Endothelial cell of umbilical vein (primary cell): ENCODE data around the gene TMEM63B. TPM values are rescaled to one million over a fixed set of nuclear protein-coding genes. Genes with fewer than 3 reads are reported as not detected.

Experiments
- BruUV-seq: library from RNA; stranded (reverse); fragments of 400-500 nt; replicated peaks from 2 replicates; lab custom pipeline; 2021; lab: Mats Ljungman, UMichigan
- CTCF ChIA-PET: fragments of 300-600, 350-600 bp; sonication (Branson Sonifier 250); formaldehyde crosslinking; loops from one replicate; lab custom pipeline; 2021; ENCODE audit warnings: antibody characterized with exemption, inconsistent platforms; lab: Charles Lee
- POLR2A ChIA-PET: fragments of 300-600, 350-600 bp; sonication (Branson Sonifier 250); formaldehyde crosslinking; loops from one replicate; lab custom pipeline; 2021; ENCODE audit warnings: antibody characterized with exemption, inconsistent platforms; lab: Charles Lee
- DNase-seq: peaks from one replicate; pipeline ENCODE4 v3.0.0-alpha.2; 2011; ENCODE audit warnings: low read depth, low spot score
- FAIRE-seq: peaks from 2 replicates; lab custom pipeline; 2011; peaks lifted over from hg19 to GRCh38; lab: Jason Lieb, UNC
- H2AFZ ChIP-seq: 2 replicates; pipeline ENCODE4 v1.6.0; 2012; ENCODE audit warnings: low read depth, low read length, control low read depth, inconsistent platforms
- H3K27ac ChIP-seq: 2 replicates; pipeline ENCODE4 v1.5.1; 2011; ENCODE audit warnings: low read depth, mild to moderate bottlenecking, control low read depth, low read length, moderate library complexity; ENCODE audit not compliant: insufficient read depth
- H3K27me3 ChIP-seq, 2 experiments: 2 replicates each; pipeline versions ENCODE4 v1.6.0 to v1.6.1; 2011; ENCODE audit warnings: low read length in 2 of 2, mixed read lengths in 1 of 2; ENCODE audit not compliant: control insufficient read depth in 2 of 2, insufficient read depth in 2 of 2
- H3K36me3 ChIP-seq, 2 experiments: 2 replicates in 1 of 2; 3 replicates in 1 of 2; pipeline ENCODE4 v1.5.1; 2011; ENCODE audit warnings: low read length in 2 of 2, mild to moderate bottlenecking in 1 of 2, moderate library complexity in 1 of 2; ENCODE audit not compliant: control insufficient read depth in 2 of 2, insufficient read depth in 2 of 2; ENCODE audit errors: extremely low read depth in 1 of 2
- H3K4me1 ChIP-seq: 3 replicates; pipeline ENCODE4 v1.5.1; 2011; ENCODE audit warnings: mild to moderate bottlenecking, low read length; ENCODE audit not compliant: control insufficient read depth, insufficient read depth; ENCODE audit errors: extremely low read depth
- H3K4me2 ChIP-seq: 2 replicates; pipeline ENCODE4 v1.6.1; 2011; ENCODE audit warnings: low read length, control low read depth, mixed read lengths; ENCODE audit not compliant: insufficient read depth
- H3K4me3 ChIP-seq, 3 experiments: fragments of 200-600 bp in 1 of 3; sonication (generic), shearing (Covaris generic) in 1 of 3; replicated peaks in 1 of 3; 2 replicates each; pipeline ENCODE4 v1.5.1; 2011 to 2016; ENCODE audit warnings: control low read depth in 3 of 3, low read length in 3 of 3, mild to moderate bottlenecking in 2 of 3, inconsistent platforms in 1 of 3, low read depth in 1 of 3, moderate library complexity in 1 of 3; ENCODE audit not compliant: insufficient read depth in 1 of 3
- H3K79me2 ChIP-seq: 2 replicates; pipeline ENCODE4 v1.6.0; 2012; ENCODE audit warnings: low read length, inconsistent platforms; ENCODE audit not compliant: control insufficient read depth, insufficient read depth
- H3K9ac ChIP-seq: replicated peaks from 2 replicates; pipeline ENCODE3; 2011; ENCODE audit warnings: low read length, control low read depth; ENCODE audit not compliant: insufficient read depth; ENCODE audit errors: extremely low read depth
- H3K9me1 ChIP-seq: replicated peaks from 3 replicates; pipeline ENCODE4 v1.6.0; 2011; ENCODE audit warnings: mild to moderate bottlenecking, low read length; ENCODE audit not compliant: control insufficient read depth, insufficient read depth; ENCODE audit errors: extremely low read depth
- H3K9me3 ChIP-seq: replicated peaks from 2 replicates; pipeline ENCODE4 v1.5.1; 2012; ENCODE audit warnings: low read length, inconsistent platforms; ENCODE audit not compliant: control insufficient read depth, insufficient read depth
- H4K20me1 ChIP-seq: replicated peaks from 2 replicates; pipeline ENCODE3; 2011; ENCODE audit warnings: mild to moderate bottlenecking, low read length; ENCODE audit not compliant: control insufficient read depth, insufficient read depth; ENCODE audit errors: extremely low read depth
- EZH2 ChIP-seq: IDR thresholded peaks from 2 replicates; pipeline ENCODE4 v1.6.1; 2012; ENCODE audit warnings: borderline replicate concordance, low read depth, mild to moderate bottlenecking, moderate library complexity, low read length, inconsistent platforms; ENCODE audit not compliant: severe bottlenecking
- FOS ChIP-seq: IDR thresholded peaks from 2 replicates; pipeline ENCODE4 v1.6.1; 2011; ENCODE audit warnings: mild to moderate bottlenecking, low read length, moderate library complexity, borderline replicate concordance; ENCODE audit not compliant: insufficient read depth
- GATA2 ChIP-seq: IDR thresholded peaks from 2 replicates; pipeline ENCODE4 v1.7.0; 2011; ENCODE audit warnings: low read depth, mild to moderate bottlenecking, moderate library complexity, mixed read lengths, low read length; ENCODE audit not compliant: insufficient read length, insufficient read depth
- JUN ChIP-seq: IDR thresholded peaks from 2 replicates; pipeline ENCODE4 v1.6.1; 2011; ENCODE audit warnings: borderline replicate concordance, low read depth; ENCODE audit not compliant: insufficient read length, insufficient read depth
- MYC ChIP-seq: IDR thresholded peaks from one replicate; pipeline ENCODE4 v1.6.1; 2011; ENCODE audit warnings: mild to moderate bottlenecking, low read depth, low read length
- POLR2A ChIP-seq: IDR thresholded peaks from 2 replicates; pipeline ENCODE4 v1.6.1; 2012; ENCODE audit warnings: low read depth, mild to moderate bottlenecking, control low read depth, low read length
- POLR2AphosphoS5 ChIP-seq: IDR thresholded peaks from 2 replicates; pipeline ENCODE4 v1.6.1; 2012; ENCODE audit warnings: low read depth, mild to moderate bottlenecking, control low read depth, low read length, moderate library complexity; ENCODE audit not compliant: insufficient read depth
- dilution Hi-C: fragments of 300-500 bp; cut with MboI; formaldehyde crosslinking; loops from one replicate; pipeline ENCODE4 v1.15.0; 2019; ENCODE audit warnings: low sequenced_read_pairs; ENCODE audit not compliant: extremely low pct_ligation_motif_present
- intact Hi-C: fragments of 100-400 bp; cut with micrococcal nuclease; formaldehyde crosslinking; loops from one replicate; pipeline ENCODE4 v1.10.0; 2022
- polyA plus RNA-seq, 4 experiments: library from polyadenylated mRNA; depleted of rRNA in 3 of 4; stranded (reverse) in 3 of 4; unstranded in 1 of 4; fragments of >200 nt; gene quantifications; 2 replicates each; pipeline versions ENCODE4 v1.2.1 to v1.2.3, GENCODE V29; 2011 to 2012; ENCODE audit warnings: missing spikeins in 1 of 4
- total RNA-seq: library from RNA; stranded (reverse); gene quantifications from 2 replicates; pipeline ENCODE4 v1.2.3, GENCODE V29; 2021
- TF ChIP-seq, protein P1 (sequence below): IDR thresholded peaks from 2 replicates; pipeline ENCODE4 v1.6.1; 2011; ENCODE audit not compliant: insufficient read depth, insufficient read length
- TF ChIP-seq, protein P2 (sequence below), 2 donors: IDR thresholded peaks; 1 replicate in 1 of 2; 2 replicates in 1 of 2; pipeline ENCODE4 v1.5.1; 2011; ENCODE audit warnings: low read length in 2 of 2, mild to moderate bottlenecking in 2 of 2, moderate library complexity in 2 of 2, control low read depth in 1 of 2, inconsistent platforms in 1 of 2, low read depth in 1 of 2; ENCODE audit not compliant: insufficient read depth in 1 of 2; ENCODE audit errors: extremely low read depth in 1 of 2

The TMEM63B gene
- total and polyA plus RNA-seq, 2 donors (not counting 3 experiments of a cell fraction or from before 2014, with no cell fraction given), result 49.7 to 56.1 TPM

DNA sequence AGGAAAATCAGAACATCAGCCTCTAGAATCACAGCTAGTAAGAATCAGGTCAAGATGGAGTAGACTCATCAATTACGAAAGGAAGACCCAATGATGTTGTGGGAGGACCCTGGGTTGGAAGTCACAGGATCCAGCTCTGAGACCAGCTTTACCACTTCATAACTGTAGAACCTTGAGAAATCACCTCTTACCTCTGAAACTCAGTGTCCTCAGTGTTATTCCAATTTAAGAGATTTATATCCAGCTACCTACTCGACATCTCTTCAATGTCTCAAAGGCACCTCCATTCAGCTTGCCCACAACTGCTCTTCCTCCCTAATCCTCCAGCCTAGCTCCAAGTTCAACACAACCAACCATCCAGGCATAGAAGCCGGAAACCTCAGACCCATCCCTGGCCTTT lies 16.4 kb upstream of the TMEM63B start:
- intact Hi-C loops (no loop called here), dilution Hi-C loops (no loop called here)
- Histone ChIP-seq H3K4me3 (no peak overlapping the region), H3K36me3 (peaks cover 5 to 27% of the 10 kb centered on the region in 2 experiments), H3K4me2 (no peak overlapping the region), H3K4me1 (peaks cover 21% of the 10 kb centered on the region), H3K27me3 (no peaks in the 10 kb centered on the region), H3K27ac (no peak overlapping the region), H3K79me2 (peaks cover 8% of the 10 kb centered on the region), H4K20me1 (no peaks in the 10 kb centered on the region), H3K9ac (no peak overlapping the region), H3K9me1 (no peaks in the 10 kb centered on the region), H2AFZ (no peak overlapping the region), H3K9me3 (no peaks in the 10 kb centered on the region)
- no TSS peak for BruUV-seq
- TF ChIP-seq, protein P1, sequence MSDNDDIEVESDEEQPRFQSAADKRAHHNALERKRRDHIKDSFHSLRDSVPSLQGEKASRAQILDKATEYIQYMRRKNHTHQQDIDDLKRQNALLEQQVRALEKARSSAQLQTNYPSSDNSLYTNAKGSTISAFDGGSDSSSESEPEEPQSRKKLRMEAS, result no peak
- no peak for TF ChIP-seq POLR2A
- TF ChIP-seq FOS, result no peak
- no peak for TF ChIP-seq JUN
- TF ChIP-seq POLR2AphosphoS5, result no peak
- TF ChIP-seq, protein P2, sequence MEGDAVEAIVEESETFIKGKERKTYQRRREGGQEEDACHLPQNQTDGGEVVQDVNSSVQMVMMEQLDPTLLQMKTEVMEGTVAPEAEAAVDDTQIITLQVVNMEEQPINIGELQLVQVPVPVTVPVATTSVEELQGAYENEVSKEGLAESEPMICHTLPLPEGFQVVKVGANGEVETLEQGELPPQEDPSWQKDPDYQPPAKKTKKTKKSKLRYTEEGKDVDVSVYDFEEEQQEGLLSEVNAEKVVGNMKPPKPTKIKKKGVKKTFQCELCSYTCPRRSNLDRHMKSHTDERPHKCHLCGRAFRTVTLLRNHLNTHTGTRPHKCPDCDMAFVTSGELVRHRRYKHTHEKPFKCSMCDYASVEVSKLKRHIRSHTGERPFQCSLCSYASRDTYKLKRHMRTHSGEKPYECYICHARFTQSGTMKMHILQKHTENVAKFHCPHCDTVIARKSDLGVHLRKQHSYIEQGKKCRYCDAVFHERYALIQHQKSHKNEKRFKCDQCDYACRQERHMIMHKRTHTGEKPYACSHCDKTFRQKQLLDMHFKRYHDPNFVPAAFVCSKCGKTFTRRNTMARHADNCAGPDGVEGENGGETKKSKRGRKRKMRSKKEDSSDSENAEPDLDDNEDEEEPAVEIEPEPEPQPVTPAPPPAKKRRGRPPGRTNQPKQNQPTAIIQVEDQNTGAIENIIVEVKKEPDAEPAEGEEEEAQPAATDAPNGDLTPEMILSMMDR (IDR thresholded peaks at IDR 0.05; ENCODE audit: extremely low read depth in 1 of 2, insufficient read depth in 1 of 2, low read depth in 1 of 2, low read length in 2 of 2), result no peak
- TF ChIP-seq EZH2, result no peak
- no peak for TF ChIP-seq GATA2
- TF ChIP-seq MYC, result no peak
- POLR2A ChIA-PET, result no interaction called here
- FAIRE-seq (no peak), DNase-seq (no peak)
- CTCF ChIA-PET, result interaction anchor here (1.2 to 4.0 kb wide), 4 partner anchors 10 to 39 kb away, joined by 3 to 28 read pairs (median 15); no protein-coding TSS in a partner anchor
